Stimulated activated CD8-positive, alpha-beta memory T cell treated with anti-CD3 and anti-CD28 coated beads, Interleukin-2, amount 100 ng/mL, for 48 hours (primary cell): ENCODE results near the gene CRX.
A peak's percentile ranks its signal among the peaks of the same experiment; 100 is the strongest.
"Not testable (repeated sequence)": the region's sequence is repeated elsewhere in the genome, so short reads cannot be mapped to it uniquely, and the experiment has no call there.

Experiments
- DNase-seq, 2 donors: peaks; one replicate each; pipeline ENCODE4 v3.0.0-alpha.2; 2020; ENCODE audit warnings: low read depth in 2 of 2

The CRX gene

GRCh38 chr19:47821460-47822020 lies at the start of gene CRX:
Gene CRX, plus strand, starts transcription at chr19:47821937. Its CDS starts 12,507 bp downstream, at chr19:47834444.
- DNase-seq, result no peak

GRCh38 chr19:47776568-47776967 lies 45.2 kb upstream of the CRX start:
- DNase-seq, result no peak

- not testable (repeated sequence) for DNase-seq
These were observed 44.3 kb upstream of the CRX start for GRCh38 chr19:47777245-47778048.

GRCh38 chr19:47778049-47778953 lies 43.4 kb upstream of the CRX start, which contains the start of gene SELENOW:
Gene SELENOW, plus strand, starts transcription at chr19:47778703. Its CDS starts 83 bp downstream, at chr19:47778786.
- peak; percentile 68 for DNase-seq

GRCh38 chr19:47778954-47779351 lies 42.8 kb upstream of the CRX start:
- DNase-seq, result peak in 1 of 2 donors; percentile 5

- DNase-seq, result no peak
These were observed 42.1 kb upstream of the CRX start for GRCh38 chr19:47779524-47780214.

- no peak for DNase-seq
These were observed 41.6 kb upstream of the CRX start for GRCh38 chr19:47780215-47780551.

- no peak for DNase-seq
These were observed 40.0 kb upstream of the CRX start for GRCh38 chr19:47781590-47782262.

- no peak for DNase-seq
These were observed 35.2 kb upstream of the CRX start for GRCh38 chr19:47786566-47786965.

- DNase-seq, result not testable (repeated sequence)
These were observed 34.4 kb upstream of the CRX start for GRCh38 chr19:47787307-47787706.

GRCh38 chr19:47789811-47790210 lies 31.9 kb upstream of the CRX start:
- not testable (repeated sequence) for DNase-seq

- DNase-seq, result peak; percentile 85 to 89
These were observed 31.3 kb upstream of the CRX start for GRCh38 chr19:47790398-47790814.

GRCh38 chr19:47792616-47793015 lies 29.1 kb upstream of the CRX start:
- no peak for DNase-seq

- DNase-seq, result no peak
These were observed 27.2 kb upstream of the CRX start for GRCh38 chr19:47794526-47794925.

- no peak for DNase-seq
These were observed 25.0 kb upstream of the CRX start for GRCh38 chr19:47796785-47797184.

GRCh38 chr19:47797996-47798903 lies 23.5 kb upstream of the CRX start:
- no peak for DNase-seq

GRCh38 chr19:47798904-47799266 lies 22.9 kb upstream of the CRX start:
- no peak for DNase-seq

- DNase-seq, result no peak
These were observed 20.5 kb upstream of the CRX start for GRCh38 chr19:47801270-47801669.

- DNase-seq, result no peak
These were observed 19.2 kb upstream of the CRX start for GRCh38 chr19:47802521-47803043.

GRCh38 chr19:47803148-47803547 lies 18.6 kb upstream of the CRX start:
- DNase-seq, result not testable (repeated sequence)
